Astrocyte (in vitro differentiated cells and primary cell): ENCODE data around the gene OLFML2B. TPM values are rescaled to one million over a fixed set of nuclear protein-coding genes. Genes with fewer than 3 reads are reported as not detected.
A peak's percentile ranks its signal among the peaks of the same experiment; 100 is the strongest.

Experiments used
- DNase-seq: peaks from one replicate; pipeline ENCODE4 v3.0.0-alpha.2; 2010; ENCODE audit warnings: low read depth
- FAIRE-seq: peaks from 2 replicates; lab custom pipeline; 2011; peaks lifted over from hg19 to GRCh38; lab: Jason Lieb, UNC
- H2AFZ ChIP-seq: 2 replicates; pipeline ENCODE4 v1.6.0; 2012; ENCODE audit warnings: low read depth, low read length, inconsistent platforms
- H3K27ac ChIP-seq: 2 replicates; pipeline ENCODE4 v1.5.1; 2011; ENCODE audit warnings: low read depth, low read length, inconsistent platforms
- H3K27me3 ChIP-seq: 2 replicates; pipeline ENCODE4 v1.6.0; 2011; ENCODE audit warnings: low read length, inconsistent platforms; ENCODE audit not compliant: insufficient read depth
- H3K36me3 ChIP-seq: 2 replicates; pipeline ENCODE4 v1.5.1; 2011; ENCODE audit warnings: low read length, inconsistent platforms; ENCODE audit not compliant: insufficient read depth
- H3K4me1 ChIP-seq: 2 replicates; pipeline ENCODE4 v1.5.1; 2011; ENCODE audit warnings: low read length, inconsistent platforms; ENCODE audit not compliant: insufficient read depth
- H3K4me2 ChIP-seq: 2 replicates; pipeline ENCODE4 v1.6.0; 2012; ENCODE audit warnings: low read length, inconsistent platforms
- H3K4me3 ChIP-seq: 2 replicates; pipeline ENCODE4 v1.5.1; 2011; ENCODE audit warnings: low read depth, mild to moderate bottlenecking, low read length, inconsistent platforms; ENCODE audit not compliant: insufficient read depth
- H3K79me2 ChIP-seq: 2 replicates; pipeline ENCODE4 v1.6.0; 2012; ENCODE audit warnings: mild to moderate bottlenecking, low read length, inconsistent platforms; ENCODE audit not compliant: insufficient read depth
- H3K9ac ChIP-seq: 2 replicates; pipeline ENCODE4 v1.6.0; 2012; ENCODE audit warnings: mild to moderate bottlenecking, low read length, inconsistent platforms
- H3K9me3 ChIP-seq: 2 replicates; pipeline ENCODE4 v1.5.1; 2012; ENCODE audit warnings: low read depth, mild to moderate bottlenecking, low read length, inconsistent platforms; ENCODE audit not compliant: insufficient read depth
- H4K20me1 ChIP-seq: 2 replicates; pipeline ENCODE4 v1.6.0; 2012; ENCODE audit warnings: low read length, inconsistent platforms; ENCODE audit not compliant: insufficient read depth
- H3K27ac Mint-ChIP-seq: one replicate; pipeline ENCODE4 v1.8.0; 2021; ENCODE audit warnings: mild to moderate bottlenecking, mixed read lengths; ENCODE audit not compliant: unreplicated experiment
- H3K27me3 Mint-ChIP-seq: one replicate; pipeline ENCODE4 v1.8.0; 2021; ENCODE audit warnings: low read depth, mixed read lengths; ENCODE audit not compliant: unreplicated experiment
- H3K36me3 Mint-ChIP-seq: one replicate; pipeline ENCODE4 v1.8.0; 2021; ENCODE audit warnings: low read depth, mixed read lengths; ENCODE audit not compliant: unreplicated experiment
- H3K4me1 Mint-ChIP-seq: one replicate; pipeline ENCODE4 v1.8.0; 2021; ENCODE audit warnings: low read depth, mixed read lengths; ENCODE audit not compliant: unreplicated experiment
- H3K4me3 Mint-ChIP-seq: one replicate; pipeline ENCODE4 v1.8.0; 2021; ENCODE audit warnings: mild to moderate bottlenecking, moderate library complexity, mixed read lengths; ENCODE audit not compliant: unreplicated experiment
- H3K9me3 Mint-ChIP-seq: one replicate; pipeline ENCODE4 v1.8.0; 2021; ENCODE audit warnings: mild to moderate bottlenecking, mixed read lengths; ENCODE audit not compliant: unreplicated experiment
- EZH2 ChIP-seq: IDR thresholded peaks from 2 replicates; pipeline ENCODE4 v1.6.1; 2012; ENCODE audit warnings: mild to moderate bottlenecking, low read length, inconsistent platforms; ENCODE audit not compliant: insufficient read depth
- total RNA-seq: library from RNA; stranded (reverse); gene quantifications from 2 replicates; pipeline ENCODE4 v1.2.1, GENCODE V29; 2021
- TF ChIP-seq, protein P1 (sequence below): IDR thresholded peaks from 2 replicates; pipeline ENCODE4 v1.5.1; 2011; ENCODE audit warnings: low read depth, mild to moderate bottlenecking, inconsistent platforms, low read length, moderate library complexity; ENCODE audit not compliant: insufficient read depth

OLFML2B gene
- total RNA-seq, 1 donor from 2014 or later, result 14.7 TPM

- Histone ChIP-seq H3K9ac (no peak overlapping the region), H3K79me2 (no peaks in the 10 kb centered on the region), H2AFZ (no peak overlapping the region), H3K9me3 (no peaks in the 10 kb centered on the region), H3K36me3 (no peaks in the 10 kb centered on the region), H3K4me3 (no peak overlapping the region), H4K20me1 (no peaks in the 10 kb centered on the region), H3K4me2 (no peak overlapping the region), H3K27me3 (no peaks in the 10 kb centered on the region), H3K27ac (no peak overlapping the region), H3K4me1 (peaks cover 19% of the 10 kb centered on the region)
- DNase-seq, result no peak
- H3K36me3 Mint-ChIP-seq, result no peaks in the 10 kb centered on the region
- H3K4me1 Mint-ChIP-seq, result peaks cover 35% of the 10 kb centered on the region
- TF ChIP-seq, protein P1, sequence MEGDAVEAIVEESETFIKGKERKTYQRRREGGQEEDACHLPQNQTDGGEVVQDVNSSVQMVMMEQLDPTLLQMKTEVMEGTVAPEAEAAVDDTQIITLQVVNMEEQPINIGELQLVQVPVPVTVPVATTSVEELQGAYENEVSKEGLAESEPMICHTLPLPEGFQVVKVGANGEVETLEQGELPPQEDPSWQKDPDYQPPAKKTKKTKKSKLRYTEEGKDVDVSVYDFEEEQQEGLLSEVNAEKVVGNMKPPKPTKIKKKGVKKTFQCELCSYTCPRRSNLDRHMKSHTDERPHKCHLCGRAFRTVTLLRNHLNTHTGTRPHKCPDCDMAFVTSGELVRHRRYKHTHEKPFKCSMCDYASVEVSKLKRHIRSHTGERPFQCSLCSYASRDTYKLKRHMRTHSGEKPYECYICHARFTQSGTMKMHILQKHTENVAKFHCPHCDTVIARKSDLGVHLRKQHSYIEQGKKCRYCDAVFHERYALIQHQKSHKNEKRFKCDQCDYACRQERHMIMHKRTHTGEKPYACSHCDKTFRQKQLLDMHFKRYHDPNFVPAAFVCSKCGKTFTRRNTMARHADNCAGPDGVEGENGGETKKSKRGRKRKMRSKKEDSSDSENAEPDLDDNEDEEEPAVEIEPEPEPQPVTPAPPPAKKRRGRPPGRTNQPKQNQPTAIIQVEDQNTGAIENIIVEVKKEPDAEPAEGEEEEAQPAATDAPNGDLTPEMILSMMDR, result no peak
- TF ChIP-seq EZH2, result no peak
- H3K27ac Mint-ChIP-seq, result no peak overlapping the region
- H3K4me3 Mint-ChIP-seq, result no peak overlapping the region
- no peaks in the 10 kb centered on the region for H3K9me3 Mint-ChIP-seq
- no peaks in the 10 kb centered on the region for H3K27me3 Mint-ChIP-seq
- no peak for FAIRE-seq
Observed at GRCh38 chr1:161949548-161949947, 74.1 kb downstream of the OLFML2B start.

GRCh38 chr1:161948435-161948834 is 75.2 kb downstream of the OLFML2B start:
- H3K27ac ChIP-seq, result no peak overlapping the region
- H3K4me3 ChIP-seq, result no peak overlapping the region
- H3K27me3 Mint-ChIP-seq, result no peaks in the 10 kb centered on the region
- H3K9me3 ChIP-seq, result no peaks in the 10 kb centered on the region
- DNase-seq (no peak), FAIRE-seq (no peak)
- no peaks in the 10 kb centered on the region for H4K20me1 ChIP-seq
- no peak overlapping the region for H3K9ac ChIP-seq
- H3K36me3 ChIP-seq, result no peaks in the 10 kb centered on the region
- H3K4me3 Mint-ChIP-seq, result no peak overlapping the region
- H3K79me2 ChIP-seq, result no peaks in the 10 kb centered on the region
- H3K4me1 ChIP-seq, result peaks cover 12% of the 10 kb centered on the region
- no peak overlapping the region for H3K4me2 ChIP-seq
- peaks cover 2% of the 10 kb centered on the region for H3K36me3 Mint-ChIP-seq
- no peaks in the 10 kb centered on the region for H3K9me3 Mint-ChIP-seq
- no peak overlapping the region for H3K27ac Mint-ChIP-seq
- H2AFZ ChIP-seq, result no peak overlapping the region
- peaks cover 27% of the 10 kb centered on the region for H3K4me1 Mint-ChIP-seq
- no peak for TF ChIP-seq EZH2
- TF ChIP-seq, protein P1, result no peak
- no peaks in the 10 kb centered on the region for H3K27me3 ChIP-seq

- Histone ChIP-seq H3K9me3 (no peaks in the 10 kb centered on the region), H3K4me3 (no peak overlapping the region), H3K27me3 (no peaks in the 10 kb centered on the region), H3K79me2 (no peaks in the 10 kb centered on the region), H3K36me3 (no peaks in the 10 kb centered on the region), H2AFZ (no peak overlapping the region), H3K4me1 (peaks cover 12% of the 10 kb centered on the region), H3K27ac (peak overlapping the region; percentile 72), H3K4me2 (peak overlapping the region; percentile 26), H3K9ac (peak overlapping the region; percentile 56), H4K20me1 (no peaks in the 10 kb centered on the region)
- Mint-ChIP-seq H3K36me3 (peaks cover 3% of the 10 kb centered on the region), H3K4me1 (peaks cover 29% of the 10 kb centered on the region), H3K9me3 (no peaks in the 10 kb centered on the region), H3K27ac (peak overlapping the region; percentile 83), H3K27me3 (no peaks in the 10 kb centered on the region), H3K4me3 (no peak overlapping the region)
- DNase-seq, result peak; percentile 83
- TF ChIP-seq EZH2, result no peak
- TF ChIP-seq, protein P1, result no peak
- no peak for FAIRE-seq
Observed at GRCh38 chr1:161946071-161946987, 77.3 kb downstream of the OLFML2B start.
